Effector CD8-positive, alpha-beta T cell (primary cell): ENCODE measurements around the gene ANKZF1.

Experiments used
- DNase-seq: peaks from one replicate; lab custom pipeline; 2025; lab: John Stamatoyannopoulos, UW

ANKZF1 gene

DNA sequence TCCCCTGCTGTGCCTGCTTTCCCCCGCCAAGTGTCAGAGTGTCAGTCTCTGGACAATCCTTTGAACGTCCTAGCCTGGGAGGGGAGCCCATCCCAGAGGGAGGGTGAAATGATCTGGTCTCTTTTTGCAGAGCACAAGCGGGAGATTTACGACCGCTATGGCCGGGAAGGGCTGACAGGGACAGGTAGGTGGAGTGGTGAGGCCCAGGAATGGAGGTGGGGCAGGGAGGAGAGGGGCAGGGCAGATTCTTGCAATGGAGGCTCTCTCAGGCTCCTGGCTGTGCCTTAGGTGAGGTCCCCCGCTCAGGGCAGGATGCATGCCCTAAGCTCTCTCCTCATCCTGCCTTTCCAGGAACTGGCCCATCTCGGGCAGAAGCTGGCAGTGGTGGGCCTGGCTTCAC is 52.0 kb downstream of the ANKZF1 start:
- DNase-seq: no peak

- DNase-seq: no peak
Observed at GRCh38 chr2:219282375-219282774, 52.8 kb downstream of the ANKZF1 start.

GRCh38 chr2:219282943-219283581 is 53.5 kb downstream of the ANKZF1 start:
- DNase-seq: no peak

GRCh38 chr2:219284501-219285372 is 55.1 kb downstream of the ANKZF1 start:
- DNase-seq: no peak

DNA sequence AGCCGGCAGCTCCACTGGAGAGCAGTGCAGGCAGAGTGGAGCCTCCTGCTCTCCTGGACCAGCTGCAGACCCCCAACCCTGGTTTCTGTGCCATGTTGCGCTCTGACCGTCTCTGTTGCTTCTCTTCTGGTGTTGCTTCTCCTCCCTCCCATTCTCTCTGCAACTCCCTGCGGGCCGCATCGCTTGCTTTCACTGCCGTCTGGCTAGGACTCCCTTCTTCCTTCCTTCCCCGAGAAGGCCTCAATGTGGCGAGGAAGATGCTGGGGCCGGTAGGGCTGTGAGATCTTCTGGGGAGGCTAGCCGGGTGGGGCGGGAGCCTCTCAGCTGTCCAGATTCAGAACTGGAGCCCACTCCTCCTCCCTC is 55.7 kb downstream of the ANKZF1 start:
- no peak for DNase-seq

- no peak for DNase-seq
Observed at GRCh38 chr2:219285894-219286425, 56.4 kb downstream of the ANKZF1 start.
